ENCODE data around the gene PRDM7.
"Not testable (repeated sequence)": the region's sequence is repeated elsewhere in the genome, so short reads cannot be mapped to it uniquely, and the experiment has no call there.

DNA sequence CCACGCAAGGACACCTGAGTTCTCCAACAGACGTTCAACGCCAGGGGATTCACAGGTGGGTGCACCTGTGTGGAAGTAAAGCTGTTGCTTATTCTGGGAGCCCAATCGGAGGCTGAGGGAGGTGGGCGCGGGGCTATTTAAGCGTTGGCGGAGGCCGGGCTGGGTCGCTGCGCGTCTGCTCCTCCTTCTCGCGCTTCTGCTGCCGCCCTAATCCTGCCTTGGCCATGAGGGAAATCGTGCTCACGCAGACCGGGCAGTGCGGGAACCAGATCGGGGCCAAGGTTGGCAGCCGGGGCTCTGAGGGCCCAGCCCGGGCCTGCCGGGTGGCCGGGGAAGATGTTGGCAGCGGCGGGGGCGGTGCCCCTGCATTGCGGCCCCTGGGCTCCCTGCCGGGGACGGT, 16.7 kb upstream of the PRDM7 start:
- TF ChIP-seq, protein P1, sequence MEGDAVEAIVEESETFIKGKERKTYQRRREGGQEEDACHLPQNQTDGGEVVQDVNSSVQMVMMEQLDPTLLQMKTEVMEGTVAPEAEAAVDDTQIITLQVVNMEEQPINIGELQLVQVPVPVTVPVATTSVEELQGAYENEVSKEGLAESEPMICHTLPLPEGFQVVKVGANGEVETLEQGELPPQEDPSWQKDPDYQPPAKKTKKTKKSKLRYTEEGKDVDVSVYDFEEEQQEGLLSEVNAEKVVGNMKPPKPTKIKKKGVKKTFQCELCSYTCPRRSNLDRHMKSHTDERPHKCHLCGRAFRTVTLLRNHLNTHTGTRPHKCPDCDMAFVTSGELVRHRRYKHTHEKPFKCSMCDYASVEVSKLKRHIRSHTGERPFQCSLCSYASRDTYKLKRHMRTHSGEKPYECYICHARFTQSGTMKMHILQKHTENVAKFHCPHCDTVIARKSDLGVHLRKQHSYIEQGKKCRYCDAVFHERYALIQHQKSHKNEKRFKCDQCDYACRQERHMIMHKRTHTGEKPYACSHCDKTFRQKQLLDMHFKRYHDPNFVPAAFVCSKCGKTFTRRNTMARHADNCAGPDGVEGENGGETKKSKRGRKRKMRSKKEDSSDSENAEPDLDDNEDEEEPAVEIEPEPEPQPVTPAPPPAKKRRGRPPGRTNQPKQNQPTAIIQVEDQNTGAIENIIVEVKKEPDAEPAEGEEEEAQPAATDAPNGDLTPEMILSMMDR (IDR thresholded peaks at IDR 0.05; ENCODE audit: borderline replicate concordance, extremely low read depth, low read length, poor library complexity, severe bottlenecking): not testable (repeated sequence)
- not testable (repeated sequence) for TF ChIP-seq EZH2 (IDR thresholded peaks at IDR 0.05; ENCODE audit: borderline replicate concordance, low read depth, low read length, severe bottlenecking)
